Measurements from ENCODE around the gene BIRC6. TPM values are rescaled to one million over a fixed set of nuclear protein-coding genes. Genes with fewer than 3 reads are reported as not detected.

The BIRC6 gene
- total and polyA plus RNA-seq, 2 of the 8 experiments (the other 6 are each of a cell fraction or from before 2014, with no cell fraction given), result 32.5 to 69.5 TPM

DNA sequence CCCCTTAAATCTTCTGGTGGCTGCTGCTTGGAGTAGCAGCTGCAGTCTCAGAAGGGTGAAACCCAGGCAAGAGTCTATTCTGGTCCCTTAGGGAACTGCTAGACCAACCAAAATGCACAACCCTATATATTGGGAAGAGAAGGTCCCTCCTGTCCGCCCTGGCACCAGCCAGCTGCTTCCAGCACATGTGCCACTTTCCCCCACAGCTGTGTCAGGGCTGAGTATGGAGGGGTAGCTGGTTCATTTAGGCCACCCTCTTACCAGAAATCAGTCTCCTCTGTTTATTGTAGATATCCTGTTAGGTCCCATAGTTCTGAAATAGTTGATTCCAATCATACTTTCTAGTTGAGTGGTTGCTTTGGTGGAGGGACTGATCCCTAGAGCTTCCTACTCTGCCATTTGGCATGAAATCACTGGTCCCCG, 68.9 kb downstream of the BIRC6 start:
- ChIA-PET POLR2A (ENCODE audit: partially characterized antibody) (interaction anchor here (0.6 to 1.3 kb wide), 2 partner anchors 14 to 125 kb away, joined by 3 read pairs; no protein-coding TSS in a partner anchor), CTCF (ENCODE audit: partially characterized antibody) (interaction anchor here (0.6 kb wide), 1 partner anchor 245 kb away, joined by 4 read pairs; no protein-coding TSS in a partner anchor)
- H3K79me2 ChIP-seq (ENCODE audit: control insufficient read depth in 1 of 2, insufficient read depth in 2 of 2, low read length in 2 of 2), result peaks cover 0 to 86% of the 10 kb centered on the region in 2 experiments; a peak in 3 of 4 replicates
- no peak overlapping the region for H3K23ac ChIP-seq (ENCODE audit: insufficient read length)
- peaks cover 0 to 2% of the 10 kb centered on the region in 2 experiments for H4K20me1 ChIP-seq (replicated peaks in 1 of 2; ENCODE audit: control insufficient read depth in 1 of 2, insufficient read depth in 2 of 2, low read length in 2 of 2)
- FAIRE-seq, result no peak
- H3K4me1 ChIP-seq (replicated peaks in 1 of 4; ENCODE audit: control insufficient read depth in 3 of 4, insufficient read depth in 4 of 4, low read length in 3 of 4), result no peaks in the 10 kb centered on the region; a peak in 1 of 7 replicates
- no peak overlapping the region for H2BK15ac ChIP-seq (ENCODE audit: low read length)
- no peak overlapping the region for H2AK5ac ChIP-seq (ENCODE audit: low read depth, low read length)
- H3K56ac ChIP-seq (replicated peaks; ENCODE audit: insufficient read length, low read depth, low read length), result no peak overlapping the region
- no peak overlapping the region for H2AFZ ChIP-seq (ENCODE audit: low read length)
- H3K4me3 ChIP-seq (ENCODE audit: extremely low read depth in 1 of 4, insufficient read depth in 2 of 4, low read depth in 3 of 4, low read length in 4 of 4), result no peak overlapping the region
- H3K4me2 ChIP-seq (ENCODE audit: insufficient read depth in 1 of 2, low read depth in 2 of 2, low read length in 2 of 2), result no peak overlapping the region
- no peak for DNase-seq (ENCODE audit: low read depth in 1 of 2, low spot score in 2 of 2)
- no peak overlapping the region for H3K27ac ChIP-seq (ENCODE audit: low read depth, low read length)
- no peak overlapping the region for H3K18ac ChIP-seq (ENCODE audit: extremely low read depth, low read length)
- H4K5ac ChIP-seq (ENCODE audit: insufficient read length, low read depth, low read length), result no peak overlapping the region
- no peak overlapping the region for H2BK5ac ChIP-seq (ENCODE audit: low read depth, low read length)
- no peak overlapping the region for H4K91ac ChIP-seq (replicated peaks; ENCODE audit: insufficient read length, low read length)
- H3K4ac ChIP-seq (replicated peaks; ENCODE audit: insufficient read length, low read depth, low read length), result no peak overlapping the region
- H3K14ac ChIP-seq (ENCODE audit: insufficient read length), result no peak overlapping the region
- no peaks in the 10 kb centered on the region for H3K27me3 ChIP-seq (replicated peaks in 1 of 4; ENCODE audit: control insufficient read depth in 3 of 4, extremely low read depth in 1 of 4, insufficient read depth in 3 of 4, low read length in 3 of 4)
- H2BK120ac ChIP-seq (replicated peaks; ENCODE audit: low read depth, low read length), result no peak overlapping the region
- no peaks in the 10 kb centered on the region for H3K9me3 ChIP-seq (ENCODE audit: insufficient read depth in 2 of 2, low read depth in 1 of 2, low read length in 1 of 2)
- peaks cover 9% of the 10 kb centered on the region for H3K79me1 ChIP-seq (ENCODE audit: low read depth, low read length)
- H3K36me3 ChIP-seq (ENCODE audit: control insufficient read depth in 2 of 4, insufficient read depth in 4 of 4, low read length in 3 of 4), result peaks cover 0 to 1% (median 0%) of the 10 kb centered on the region in 4 experiments; a peak in 2 of 8 replicates
- H2BK12ac ChIP-seq (ENCODE audit: low read depth, low read length), result no peak overlapping the region
- no peaks in the 10 kb centered on the region for H3K23me2 ChIP-seq (ENCODE audit: low read depth, low read length)
- no peak overlapping the region for H3K9ac ChIP-seq (replicated peaks in 1 of 4; ENCODE audit: extremely low read depth in 1 of 4, low read depth in 3 of 4, low read length in 3 of 4)
- H4K8ac ChIP-seq (ENCODE audit: extremely low read depth, insufficient read depth, low read length), result no peak overlapping the region
- H2BK20ac ChIP-seq (ENCODE audit: low read length), result no peak overlapping the region
- 87% methylated on average over 2 of the region's 2 CpGs; no CpG with 5 or more reads in 1 of the 2 experiments for WGBS, 2 experiments (ENCODE audit: extremely low coverage in 1 of 2, insufficient coverage in 1 of 2, insufficient read length in 1 of 2, insufficient replicate concordance in 2 of 2, low coverage in 1 of 2, low lambda C conversion rate in 2 of 2, missing lambda C conversion rate in 1 of 2)
- TF ChIP-seq, protein P1, sequence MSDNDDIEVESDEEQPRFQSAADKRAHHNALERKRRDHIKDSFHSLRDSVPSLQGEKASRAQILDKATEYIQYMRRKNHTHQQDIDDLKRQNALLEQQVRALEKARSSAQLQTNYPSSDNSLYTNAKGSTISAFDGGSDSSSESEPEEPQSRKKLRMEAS (IDR thresholded peaks at IDR 0.05), result no peak
- TF ChIP-seq KDM1A (IDR thresholded peaks at IDR 0.05; ENCODE audit: borderline replicate concordance, low read length) (no peak), RFX5 (IDR thresholded peaks at IDR 0.05; ENCODE audit: borderline replicate concordance, low read depth, low read length) (no peak), CTBP2 (IDR thresholded peaks at IDR 0.05; ENCODE audit: borderline replicate concordance, insufficient read depth, insufficient read length, low read length) (no peak), RXRA (IDR thresholded peaks at IDR 0.05; ENCODE audit: insufficient read depth, low read depth, low read length) (no peak), FOSL1 (IDR thresholded peaks at IDR 0.05; ENCODE audit: insufficient read depth, low read depth, low read length) (no peak), TBP (IDR thresholded peaks at IDR 0.05; ENCODE audit: low read depth, low read length) (no peak), JUND (IDR thresholded peaks at IDR 0.05; ENCODE audit: low read length) (no peak), ZNF274 (IDR thresholded peaks at IDR 0.05; ENCODE audit: borderline replicate concordance, extremely low read depth, low read length) (no peak), CBX8 (IDR thresholded peaks at IDR 0.05; ENCODE audit: borderline replicate concordance, low read depth, low read length) (no peak), KDM4A (IDR thresholded peaks at IDR 0.05; ENCODE audit: low read depth, low read length, severe bottlenecking) (no peak), EGR1 (IDR thresholded peaks at IDR 0.05; ENCODE audit: borderline replicate concordance, low read depth, low read length) (no peak)

Data from H1 (cell line).